GM19240 (cell line): ENCODE results near the gene RNF26.
"Not testable (repeated sequence)": the region's sequence is repeated elsewhere in the genome, so short reads cannot be mapped to it uniquely, and the experiment has no call there.

Source experiments
- DNase-seq: peaks from one replicate; pipeline ENCODE4 v3.0.0; 2011; ENCODE audit warnings: low spot score; ENCODE audit not compliant: insufficient read length

Gene RNF26

GRCh38 chr11:119382513-119382912 is 48.2 kb downstream of the RNF26 start:
- DNase-seq = not testable (repeated sequence)

DNA sequence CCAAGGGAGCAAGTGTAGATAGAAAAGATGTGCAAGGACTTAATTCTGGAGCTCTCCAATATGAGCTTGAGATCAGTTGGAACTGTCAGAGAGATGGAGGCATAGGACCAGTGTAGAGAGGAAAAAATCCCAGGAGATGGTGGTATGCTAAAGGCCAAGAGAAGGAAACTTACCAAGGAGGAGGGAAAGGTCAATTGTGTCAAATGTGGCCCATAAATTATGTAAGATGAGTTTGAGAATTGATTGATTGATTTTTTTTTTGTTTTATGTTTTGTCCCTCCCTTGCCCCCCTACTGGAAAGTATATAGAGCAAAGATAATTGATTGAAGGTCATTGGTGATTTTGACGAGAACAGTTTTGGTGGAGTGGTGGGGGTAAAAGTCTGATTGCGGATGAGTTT is 50.0 kb downstream of the RNF26 start:
- no peak for DNase-seq
